Urinary bladder (tissue), 4 donors: ENCODE measurements around the gene ACOXL. TPM values are rescaled to one million over a fixed set of nuclear protein-coding genes. Genes with fewer than 3 reads are reported as not detected.

ENCODE experiments used
- DNase-seq: peaks from one replicate; pipeline ENCODE4 v3.0.0-alpha.2; 2015; ENCODE audit errors: extremely low spot score
- H3K27ac ChIP-seq: one replicate; pipeline ENCODE4 v1.5.1; 2013; ENCODE audit warnings: low read depth, mild to moderate bottlenecking, moderate library complexity
- H3K36me3 ChIP-seq: one replicate; pipeline ENCODE4 v1.6.1; 2013; ENCODE audit warnings: mild to moderate bottlenecking, moderate library complexity; ENCODE audit not compliant: insufficient read depth
- H3K4me1 ChIP-seq: one replicate; pipeline ENCODE4 v1.6.1; 2013; ENCODE audit warnings: mild to moderate bottlenecking, moderate library complexity; ENCODE audit not compliant: insufficient read depth
- H3K4me3 ChIP-seq: one replicate; pipeline ENCODE4 v1.5.1; 2013; ENCODE audit warnings: low read depth, low read length
- WGBS: extraction: QIAGEN DNeasy Blood & Tissue Kit; methylation state at CpG from one replicate; pipeline ENCODE4 v1.1.7; 2013; 5-methylcytosine and 5-hydroxymethylcytosine counted together
- polyA plus RNA-seq: library from polyadenylated mRNA; stranded (reverse); fragments of 200-250 nt; gene quantifications from one replicate; pipeline ENCODE4 v1.2.3, GENCODE V29; 2013
- total RNA-seq: library from RNA; depleted of rRNA; stranded (reverse); fragments of >200 nt; gene quantifications from one replicate; pipeline ENCODE4 v1.2.3, GENCODE V29; 2014
- donor health status: healthy with polysubstance abuse.
- donor health status: healthy.

Gene ACOXL
- total and polyA plus RNA-seq, 2 donors = 1.2 to 6.2 TPM

DNA sequence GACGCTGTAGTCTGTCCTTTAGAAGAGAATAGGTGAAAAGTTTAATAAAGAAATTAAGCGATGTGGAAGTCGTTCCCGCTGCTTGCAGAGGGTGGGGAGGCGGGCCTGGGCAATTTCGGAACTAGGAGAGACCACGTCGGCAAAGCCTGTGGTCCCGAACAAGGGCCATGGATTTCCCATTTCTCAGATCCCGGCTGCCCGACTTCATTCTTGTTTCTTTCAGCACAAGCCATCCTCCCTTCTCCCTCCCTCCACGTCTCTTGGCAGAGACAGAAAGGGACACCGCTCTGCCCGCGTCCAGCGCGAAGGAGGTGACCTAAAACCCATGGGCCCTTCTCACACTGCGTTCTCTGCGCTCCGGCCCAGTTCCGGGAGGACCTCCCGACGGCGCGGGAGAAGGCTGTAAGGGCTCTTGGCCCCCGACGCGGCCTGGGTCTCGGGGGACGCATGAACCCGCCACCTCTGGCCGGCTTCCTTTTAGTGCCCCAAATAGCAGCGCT lies 386.2 kb downstream of the ACOXL start:
- 26% methylated on average over 33 of the region's 33 CpGs for WGBS
- H3K27ac ChIP-seq = no peak overlapping the region
- DNase-seq = no peak
- H3K4me3 ChIP-seq = peak overlapping the region; percentile 23
- H3K36me3 ChIP-seq = no peaks in the 10 kb centered on the region
- H3K4me1 ChIP-seq = peaks cover 2% of the 10 kb centered on the region

DNA sequence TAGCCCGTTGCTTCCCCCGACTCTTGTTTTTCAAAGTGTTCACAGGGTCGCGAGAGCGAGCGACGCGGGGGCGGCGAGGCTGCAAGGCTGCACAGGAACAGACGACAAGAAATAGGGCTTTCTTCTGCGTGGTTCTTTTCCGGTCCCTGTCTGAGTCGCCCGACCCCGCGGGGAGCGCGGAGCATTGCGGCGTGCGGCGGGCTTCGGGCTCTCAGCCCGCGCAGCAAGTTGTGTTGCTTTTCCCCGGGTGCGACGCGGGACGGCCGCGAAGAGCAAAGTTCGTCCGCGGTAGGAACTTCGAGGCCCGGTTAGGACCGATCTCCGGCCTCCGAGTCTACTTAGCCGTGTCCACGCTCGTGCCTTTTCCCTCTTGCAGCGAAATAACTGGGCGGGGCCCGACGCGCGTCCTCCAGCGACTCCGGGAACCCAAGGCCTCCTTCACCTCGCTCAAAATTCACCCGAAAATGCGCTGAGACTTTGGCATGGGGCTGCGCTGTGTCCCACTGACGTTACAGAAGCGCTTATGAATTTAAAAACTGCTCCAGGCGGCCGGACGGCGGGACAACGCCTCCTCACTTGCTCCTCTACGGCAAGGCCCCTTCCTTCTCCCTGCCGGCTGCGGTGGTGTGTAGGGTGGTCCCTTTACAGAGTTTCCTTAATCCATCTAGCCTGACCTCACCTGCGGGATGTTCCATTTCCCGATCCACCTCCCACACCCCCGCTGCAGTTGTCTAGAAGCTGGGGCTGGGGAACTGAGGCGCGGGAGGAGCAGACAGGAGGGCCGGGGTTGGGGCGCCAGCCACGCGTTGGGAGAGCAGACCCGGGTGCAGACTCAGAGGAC lies 386.8 kb downstream of the ACOXL start:
- no peak overlapping the region for H3K27ac ChIP-seq

DNA sequence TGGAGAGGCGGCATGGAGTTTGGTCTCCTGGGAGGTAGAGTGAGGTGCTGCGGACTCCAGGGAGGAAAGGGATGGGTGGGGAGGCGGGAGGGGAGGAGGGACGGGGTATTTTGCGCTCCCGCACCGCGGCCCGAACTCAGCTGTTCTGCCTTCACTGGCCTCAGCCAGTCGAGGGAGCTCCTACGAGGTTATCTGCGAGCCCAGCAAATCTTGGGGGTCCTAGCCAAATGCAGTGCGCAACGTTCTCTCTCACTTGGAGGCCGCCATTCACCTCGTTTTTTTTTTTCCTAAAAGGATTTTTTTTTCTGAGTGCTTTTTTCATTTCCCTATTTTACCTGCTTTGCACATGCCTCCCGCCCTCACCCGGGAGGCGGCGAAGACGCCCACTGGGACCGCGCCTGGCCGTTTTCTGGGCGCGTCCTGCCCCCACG lies 387.5 kb downstream of the ACOXL start:
- no peak for DNase-seq
- 14% methylated on average over 27 of the region's 27 CpGs for WGBS
- peak overlapping the region; percentile 71 for H3K4me3 ChIP-seq
- no peaks in the 10 kb centered on the region for H3K36me3 ChIP-seq
- peaks cover 2% of the 10 kb centered on the region for H3K4me1 ChIP-seq
- H3K27ac ChIP-seq = no peak overlapping the region

More for the DNA sequence above, 386.8 kb downstream of the ACOXL start:
- Histone ChIP-seq H3K4me1 (peaks cover 2% of the 10 kb centered on the region), H3K36me3 (no peaks in the 10 kb centered on the region), H3K4me3 (peak overlapping the region; percentile 23)
- DNase-seq = no peak
- WGBS = 13% methylated on average over 76 of the region's 76 CpGs

GRCh38 chr2:111120253-111121027 lies 388.1 kb downstream of the ACOXL start, which contains the start of gene BCL2L11:
Gene BCL2L11 (plus strand): TSS chr2:111120914. CDS start chr2:111123746, 2,832 bp downstream.
- H3K36me3 ChIP-seq = no peaks in the 10 kb centered on the region
- DNase-seq = no peak
- peak within 1 kb of the TSS; percentile 6 for H3K27ac ChIP-seq
- peak within 1 kb of the TSS; percentile 71 for H3K4me3 ChIP-seq
- under 1% methylated on average over 98 of the region's 98 CpGs for WGBS
- H3K4me1 ChIP-seq = peaks cover 2% of the 10 kb centered on the region

- WGBS = under 1% methylated on average over 80 of the region's 80 CpGs
- H3K36me3 ChIP-seq = no peaks in the 10 kb centered on the region
- H3K4me3 ChIP-seq = peak overlapping the region; percentile 71
- peaks cover 2% of the 10 kb centered on the region for H3K4me1 ChIP-seq
- peak overlapping the region; percentile 6 for H3K27ac ChIP-seq
- DNase-seq = no peak
Measured at GRCh38 chr2:111121028-111121827, 388.9 kb downstream of the ACOXL start.

DNA sequence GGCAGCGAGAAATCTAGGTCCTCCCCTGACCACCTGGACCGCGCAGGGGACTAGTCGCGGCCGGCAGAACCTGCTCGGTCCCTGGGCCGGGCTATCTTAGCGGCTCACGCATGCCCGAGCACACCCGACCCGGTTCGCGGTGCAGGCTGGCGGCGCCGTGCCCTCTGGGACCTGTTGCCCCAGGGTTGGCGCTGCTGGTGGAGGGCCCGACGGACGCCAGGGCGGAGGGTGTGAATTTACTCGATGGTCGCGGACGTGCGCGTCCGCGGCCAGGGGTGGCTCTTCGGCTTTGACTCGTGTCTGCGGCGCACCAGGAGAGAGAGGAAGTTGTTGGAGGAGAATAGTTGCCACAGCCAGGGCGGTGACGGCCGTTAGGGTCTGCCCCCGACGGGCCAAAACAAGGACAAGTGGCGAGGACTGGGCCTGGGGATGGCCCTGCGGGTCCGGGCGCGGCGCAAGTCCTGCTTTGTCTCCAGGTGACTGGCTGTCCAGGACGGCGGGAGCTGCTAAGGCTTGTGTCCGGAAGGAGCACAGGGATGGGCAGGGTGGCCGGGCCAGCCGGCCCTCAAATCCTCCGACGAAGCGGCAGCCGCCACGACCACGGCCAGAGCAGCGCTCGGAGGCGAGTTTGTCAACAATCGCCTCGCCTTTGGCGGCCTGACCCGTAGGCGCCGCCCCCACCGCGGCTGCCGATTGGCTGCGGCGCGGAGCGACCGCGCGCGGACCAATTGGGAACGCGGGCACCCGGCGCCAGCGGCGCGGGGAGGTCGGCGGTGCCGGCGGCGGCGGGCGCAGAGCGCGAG lies 389.7 kb downstream of the ACOXL start:
- DNase-seq = no peak
- Histone ChIP-seq H3K4me1 (peaks cover 2% of the 10 kb centered on the region), H3K36me3 (no peaks in the 10 kb centered on the region), H3K27ac (no peak overlapping the region), H3K4me3 (peak overlapping the region; percentile 71)
- WGBS = 1% methylated on average over 93 of the region's 93 CpGs

DNA sequence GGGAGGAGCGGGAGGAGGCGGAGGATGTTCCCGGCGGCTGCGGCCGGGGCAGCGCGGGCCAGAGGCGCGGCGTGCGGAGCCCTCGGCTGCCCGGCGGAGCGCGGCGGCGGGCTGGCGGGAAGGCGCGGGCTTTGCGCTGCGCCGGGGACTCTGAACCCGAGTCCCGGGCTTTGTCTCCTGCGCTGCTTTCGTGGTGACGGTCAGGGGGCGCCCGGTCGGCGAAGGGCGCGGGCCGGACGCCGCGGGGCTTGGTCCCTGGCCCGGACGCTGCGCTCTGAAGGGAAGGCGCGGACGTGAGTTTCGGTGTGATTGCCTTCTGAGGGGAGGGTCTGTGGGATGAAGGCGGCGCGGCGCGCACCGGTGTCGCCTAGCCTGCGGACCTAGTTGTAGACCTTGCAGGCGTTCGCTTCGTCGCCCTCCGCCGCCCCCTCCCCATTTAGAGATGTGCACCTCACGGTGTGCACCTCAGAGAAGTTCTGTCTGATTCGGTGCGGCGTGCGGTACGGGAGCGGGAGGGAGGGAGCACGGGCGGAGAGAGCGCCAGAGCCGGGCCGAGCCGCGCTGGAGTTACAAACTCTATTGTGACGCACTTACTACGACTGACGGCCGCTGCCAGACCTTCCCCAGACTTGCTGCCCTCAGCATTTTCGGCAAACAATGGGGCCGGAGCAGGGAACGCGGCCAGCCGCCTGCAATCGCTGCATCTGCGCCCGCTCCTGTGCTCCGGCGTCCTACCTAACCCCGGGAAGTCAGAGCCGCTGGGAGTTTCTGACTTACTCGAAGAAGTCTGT lies 390.5 kb downstream of the ACOXL start:
- peak overlapping the region; percentile 71 for H3K4me3 ChIP-seq
- peak overlapping the region; percentile 81 for H3K27ac ChIP-seq
- no peak for DNase-seq
- H3K4me1 ChIP-seq = peaks cover 2% of the 10 kb centered on the region
- WGBS = under 1% methylated on average over 92 of the region's 92 CpGs
- H3K36me3 ChIP-seq = no peaks in the 10 kb centered on the region

GRCh38 chr2:111123751-111124150 lies 391.4 kb downstream of the ACOXL start:
- Histone ChIP-seq H3K27ac (no peak overlapping the region), H3K4me1 (peaks cover 2% of the 10 kb centered on the region), H3K36me3 (peaks cover 1% of the 10 kb centered on the region), H3K4me3 (no peak overlapping the region)
- DNase-seq = no peak
- 96% methylated on average over 7 of the region's 7 CpGs for WGBS

DNA sequence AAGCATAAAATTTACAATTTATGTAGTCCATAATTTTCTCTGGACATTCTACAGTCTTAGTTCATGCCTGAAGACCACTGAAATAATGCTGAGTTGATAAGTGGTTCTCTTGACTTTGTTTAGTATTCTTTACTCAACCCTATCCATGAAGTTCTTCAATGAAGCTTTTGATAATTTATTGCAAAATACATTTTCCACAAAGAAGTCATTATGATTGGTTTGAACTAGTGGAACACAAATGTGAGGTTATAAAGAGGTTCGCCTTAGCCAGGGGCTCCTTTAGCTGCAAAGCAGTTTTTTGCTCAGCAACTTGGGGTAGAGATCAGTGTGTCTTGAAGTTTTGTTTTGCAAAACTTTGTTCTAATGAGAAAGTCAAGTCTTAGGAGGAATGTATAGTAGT lies 394.2 kb downstream of the ACOXL start:
- H3K27ac ChIP-seq = no peak overlapping the region
- WGBS = 92% methylated on average over 1 of the region's 1 CpG
- H3K36me3 ChIP-seq = peaks cover 3% of the 10 kb centered on the region
- peaks cover 2% of the 10 kb centered on the region for H3K4me1 ChIP-seq
- no peak overlapping the region for H3K4me3 ChIP-seq
- no peak for DNase-seq

GRCh38 chr2:111127351-111127750 lies 395.0 kb downstream of the ACOXL start:
- WGBS = 86% methylated on average over 4 of the region's 4 CpGs
- Histone ChIP-seq H3K27ac (no peak overlapping the region), H3K4me1 (peaks cover 2% of the 10 kb centered on the region), H3K4me3 (no peak overlapping the region), H3K36me3 (peaks cover 3% of the 10 kb centered on the region)
- DNase-seq = no peak

DNA sequence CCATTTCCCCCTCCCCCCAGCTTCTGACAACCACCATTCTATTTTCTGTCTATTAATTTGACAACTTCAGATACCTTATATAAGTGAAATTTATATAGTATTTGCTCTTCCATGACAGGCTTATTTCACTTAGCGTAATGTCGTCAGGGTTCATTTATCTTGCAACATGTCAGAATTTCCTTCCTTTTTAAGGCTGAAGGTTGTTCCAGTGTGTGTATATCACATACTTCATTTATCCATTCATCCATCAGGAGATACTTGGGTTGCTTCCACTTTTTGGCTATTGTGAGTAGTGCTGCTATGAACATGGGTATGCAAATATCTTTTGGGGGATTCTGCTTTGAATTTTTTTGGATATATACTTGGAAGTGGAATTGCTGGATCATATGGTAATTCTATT lies 395.7 kb downstream of the ACOXL start:
- Histone ChIP-seq H3K4me3 (no peak overlapping the region), H3K36me3 (peaks cover 3% of the 10 kb centered on the region), H3K4me1 (peaks cover 2% of the 10 kb centered on the region), H3K27ac (no peak overlapping the region)
- DNase-seq = no peak
- WGBS = 97% methylated on average over 2 of the region's 2 CpGs

- DNase-seq = no peak
- H3K27ac ChIP-seq = no peak overlapping the region
- H3K4me1 ChIP-seq = no peaks in the 10 kb centered on the region
- H3K4me3 ChIP-seq = no peak overlapping the region
- peaks cover 2% of the 10 kb centered on the region for H3K36me3 ChIP-seq
- 68% methylated on average over 2 of the region's 2 CpGs for WGBS
Measured at GRCh38 chr2:111133603-111134002, 401.2 kb downstream of the ACOXL start.
